NCI-H1092 treated with DMSO at 0.1 percent for 48 hours (cell line): ENCODE results near the gene ABCC2.
"Not testable (repeated sequence)": the region's sequence is repeated elsewhere in the genome, so short reads cannot be mapped to it uniquely, and the experiment has no call there.

Experiments
- DNase-seq: peaks from one replicate; lab custom pipeline; 2025; lab: John Stamatoyannopoulos, UW

Gene ABCC2

DNA sequence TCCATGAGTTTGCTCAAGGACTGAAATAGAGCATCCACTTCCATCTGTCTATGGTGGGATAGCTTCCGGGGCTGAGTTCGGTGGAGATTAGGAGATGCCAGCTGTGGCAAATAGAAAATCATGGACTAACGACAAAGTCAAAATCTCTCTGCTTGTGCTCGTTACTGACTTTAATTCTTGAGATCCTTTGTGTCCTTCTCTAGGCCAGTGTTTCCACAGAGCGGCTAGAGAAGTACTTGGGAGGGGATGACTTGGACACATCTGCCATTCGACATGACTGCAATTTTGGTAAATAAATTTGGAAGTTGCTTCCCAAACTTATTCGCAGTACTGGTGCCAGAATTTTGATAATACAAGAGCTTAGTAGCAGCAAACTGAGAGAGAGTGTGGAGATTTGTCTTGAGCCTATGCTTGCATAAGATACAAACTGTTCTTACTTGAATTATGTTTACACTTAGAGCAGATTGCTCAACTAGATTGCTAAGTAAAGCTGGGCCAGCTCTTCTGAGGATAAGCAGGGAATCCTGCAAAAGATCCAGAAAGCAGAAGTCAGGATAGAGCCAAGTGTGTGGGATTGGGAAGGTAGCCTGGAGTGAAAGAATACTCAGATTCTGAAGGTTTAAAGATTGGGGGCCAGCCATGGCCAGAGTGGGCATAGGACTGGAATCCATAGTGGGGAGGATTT is 27.6 kb downstream of the ABCC2 start:
- no peak for DNase-seq

- DNase-seq = no peak
Measured at GRCh38 chr10:99812177-99812576, 29.7 kb downstream of the ABCC2 start.

DNA sequence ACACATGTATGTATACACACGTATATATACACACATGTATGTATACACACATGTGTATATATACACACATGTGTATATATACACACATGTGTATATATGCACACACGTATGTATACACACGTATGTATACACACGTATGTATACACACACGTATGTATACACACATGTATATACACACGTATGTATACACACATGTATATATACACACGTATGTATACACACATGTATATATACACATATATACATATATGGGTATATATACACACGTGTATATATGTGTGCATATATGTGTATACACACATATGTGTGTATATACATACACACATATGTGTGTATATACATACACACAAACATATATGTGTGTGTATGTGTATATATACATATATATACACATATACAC is 31.7 kb downstream of the ABCC2 start:
- DNase-seq = no peak

DNA sequence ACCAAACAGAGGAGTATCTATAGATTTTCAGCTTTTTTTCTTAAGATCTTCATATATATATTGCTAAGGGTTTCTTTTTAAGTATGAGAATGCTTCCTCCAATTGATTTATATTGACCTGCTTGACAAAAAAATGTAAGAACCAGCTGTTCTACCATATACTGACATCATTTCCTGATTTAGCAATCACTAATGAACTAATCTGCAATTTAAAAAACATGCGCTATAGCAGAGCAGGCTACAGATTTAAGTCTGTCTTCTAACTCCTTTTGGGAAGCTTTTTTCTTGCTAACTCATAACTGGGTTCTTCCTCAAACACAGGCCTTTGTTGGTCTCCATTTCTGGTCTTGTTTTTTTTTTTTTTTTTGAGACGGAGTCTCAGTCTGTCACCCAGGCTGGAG is 33.2 kb downstream of the ABCC2 start:
- DNase-seq = no peak

DNA sequence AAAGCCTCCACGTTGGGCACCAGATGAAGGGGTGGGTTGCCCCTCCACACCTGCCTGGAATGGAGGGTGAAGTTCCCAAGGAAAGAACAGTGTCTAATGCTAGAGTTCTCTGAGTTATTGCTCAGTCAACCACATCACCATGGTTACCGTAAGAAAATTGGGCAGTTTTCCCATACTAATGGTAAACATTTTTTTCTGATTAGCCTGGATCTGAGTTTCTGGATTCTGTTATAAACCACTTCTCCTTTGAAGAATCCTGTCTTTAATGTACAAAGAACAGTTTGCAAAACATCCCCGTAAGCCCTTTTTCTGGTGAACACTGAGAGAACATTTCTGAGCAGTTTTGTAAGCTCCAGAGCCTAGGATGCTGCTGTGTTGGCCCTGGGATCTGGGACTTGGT is 45.5 kb downstream of the ABCC2 start:
- DNase-seq = no peak

DNA sequence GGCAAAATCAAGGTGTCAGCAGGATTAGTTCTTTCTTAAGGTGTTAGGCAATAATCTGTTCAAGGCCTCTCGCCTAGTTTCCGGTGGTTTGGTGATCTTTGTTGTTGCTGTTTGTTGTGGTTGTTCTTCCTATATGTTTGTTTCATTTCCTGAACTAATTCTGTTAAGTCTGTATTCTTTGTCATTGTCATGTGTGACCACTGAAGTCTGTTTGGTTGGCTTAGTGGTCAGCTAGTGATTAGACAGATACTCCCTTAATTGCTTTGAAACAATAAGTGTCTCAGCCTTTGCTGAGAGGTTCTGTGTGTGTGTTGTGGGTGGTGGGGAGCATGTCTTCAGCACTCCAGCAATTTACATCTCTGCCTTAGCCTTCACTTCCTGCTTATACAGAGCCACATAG is 46.0 kb downstream of the ABCC2 start:
- DNase-seq = no peak

- no peak for DNase-seq
Measured at GRCh38 chr10:99832439-99832838, 50.0 kb downstream of the ABCC2 start.

GRCh38 chr10:99834410-99834809 is 52.0 kb downstream of the ABCC2 start:
- no peak for DNase-seq

DNA sequence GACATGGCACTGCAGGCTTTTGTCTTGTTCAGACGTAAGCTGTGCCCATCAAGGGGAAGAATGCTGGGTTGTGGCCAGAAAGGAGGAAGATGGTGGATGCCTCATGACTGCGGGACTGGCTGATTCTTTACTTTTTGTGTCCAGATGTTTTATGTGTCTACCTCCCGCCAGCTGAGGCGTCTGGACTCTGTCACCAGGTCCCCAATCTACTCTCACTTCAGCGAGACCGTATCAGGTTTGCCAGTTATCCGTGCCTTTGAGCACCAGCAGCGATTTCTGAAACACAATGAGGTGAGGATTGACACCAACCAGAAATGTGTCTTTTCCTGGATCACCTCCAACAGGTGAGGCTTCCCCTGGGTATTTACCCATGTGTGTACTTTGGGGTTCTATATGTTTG is 53.5 kb downstream of the ABCC2 start:
- DNase-seq = no peak

DNA sequence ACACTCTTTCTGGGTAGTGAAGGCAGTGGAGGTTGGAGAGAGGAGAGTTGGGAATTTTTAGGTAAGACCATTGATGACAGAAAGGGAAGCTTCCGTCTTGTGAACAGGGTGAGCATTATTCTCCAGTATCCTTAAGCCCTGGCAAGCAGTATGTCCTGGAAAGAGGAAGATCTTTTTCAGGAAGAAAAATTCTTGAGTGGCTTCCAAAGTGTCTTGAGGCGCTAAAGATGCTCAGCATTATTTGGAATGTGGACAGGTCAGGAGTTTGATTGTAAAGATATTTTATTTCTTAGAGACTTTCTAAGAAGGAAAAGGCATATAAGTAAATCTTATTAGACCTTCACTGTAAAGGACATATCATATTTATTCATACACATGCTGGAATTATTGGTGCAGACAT is 54.3 kb downstream of the ABCC2 start:
- DNase-seq = no peak

DNA sequence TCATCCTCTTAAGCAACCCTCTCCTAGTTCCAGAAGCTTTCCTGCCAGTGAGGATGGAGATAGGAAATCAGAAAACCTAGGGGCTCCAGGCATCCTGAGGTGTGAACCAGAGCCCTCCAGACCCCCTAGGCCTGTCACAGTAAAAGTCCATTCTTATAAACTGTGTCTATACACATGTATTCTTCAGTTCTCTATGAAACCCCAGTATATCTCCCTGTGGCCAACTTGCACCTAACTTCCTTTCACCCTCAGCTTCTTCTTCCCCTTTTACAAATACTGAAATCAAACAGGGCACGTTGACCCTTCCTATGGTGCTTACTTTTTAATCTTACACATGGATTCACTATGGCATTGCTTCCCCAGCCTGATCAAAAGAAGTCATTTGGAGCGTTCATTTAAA is 58.4 kb downstream of the ABCC2 start:
- DNase-seq = not testable (repeated sequence)

GRCh38 chr10:99841746-99842145 is 59.3 kb downstream of the ABCC2 start:
- DNase-seq = no peak

DNA sequence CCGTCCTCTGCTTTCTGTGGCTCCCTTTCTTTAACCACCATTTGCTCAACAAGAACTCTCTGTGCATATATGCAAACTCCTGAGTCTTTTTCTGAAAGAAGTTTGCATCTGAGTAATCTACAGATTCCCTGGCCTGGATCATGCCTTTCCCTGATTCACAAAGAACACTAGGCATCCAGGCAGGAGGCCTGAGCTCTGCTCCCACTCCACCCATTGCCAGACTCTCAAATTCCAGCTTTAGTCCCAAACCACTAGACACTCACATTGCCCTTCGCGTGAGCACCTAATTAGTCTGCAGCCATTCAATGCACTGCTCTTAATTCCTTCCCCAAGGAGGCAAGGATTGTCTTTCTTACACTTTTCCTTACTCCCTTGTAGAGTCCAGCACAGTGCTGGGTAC is 60.9 kb downstream of the ABCC2 start:
- DNase-seq = no peak

DNA sequence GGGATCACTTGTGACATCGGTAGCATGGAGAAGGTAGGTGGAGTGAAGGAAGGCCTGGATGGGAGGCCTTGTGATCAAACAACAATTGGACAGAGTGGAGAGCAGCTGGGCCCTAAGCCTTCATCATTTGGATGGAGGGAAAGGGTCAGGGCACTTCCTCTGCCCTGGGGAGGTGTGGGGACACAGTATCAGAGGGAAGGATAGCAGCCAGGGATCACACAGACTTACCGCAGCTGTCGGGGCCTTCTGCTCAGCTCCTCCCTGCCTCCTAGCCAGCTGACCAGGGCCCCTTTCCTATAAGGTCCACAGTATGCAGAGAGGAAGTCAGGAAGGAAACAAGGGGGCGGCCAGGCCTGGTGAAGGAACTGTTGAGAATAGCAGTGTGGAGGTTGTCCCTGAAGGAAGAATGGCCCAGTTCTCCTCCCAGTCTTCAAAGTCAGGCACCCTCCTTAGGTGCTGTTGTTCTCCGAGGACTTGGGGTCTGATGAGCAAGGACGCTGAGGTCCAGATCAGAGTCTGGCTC is 62.1 kb downstream of the ABCC2 start:
- DNase-seq = no peak

- peak; percentile 44 for DNase-seq
Measured at GRCh38 chr10:99845837-99846382, 63.5 kb downstream of the ABCC2 start.

- no peak for DNase-seq
Measured at GRCh38 chr10:99849057-99849456, 66.6 kb downstream of the ABCC2 start.

DNA sequence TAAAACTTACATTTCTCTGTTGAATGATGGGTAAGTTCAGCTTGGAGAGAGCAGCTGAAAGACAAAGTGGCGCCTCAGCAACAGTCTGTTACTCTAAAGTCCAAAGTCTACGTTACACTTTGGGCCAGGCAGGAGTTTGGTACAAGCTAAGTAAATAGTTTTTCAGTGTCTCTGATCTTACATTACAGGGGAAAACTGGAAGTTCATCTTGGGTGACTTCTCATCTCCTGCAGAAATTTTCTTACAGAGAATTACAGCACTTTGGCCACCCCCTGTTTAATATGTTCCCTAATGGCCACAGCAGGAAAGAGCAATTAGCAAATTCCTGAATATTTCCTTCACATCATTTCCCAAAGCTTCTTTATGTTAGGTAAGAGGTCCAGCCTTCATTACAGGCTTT is 67.1 kb downstream of the ABCC2 start:
- DNase-seq = no peak

DNA sequence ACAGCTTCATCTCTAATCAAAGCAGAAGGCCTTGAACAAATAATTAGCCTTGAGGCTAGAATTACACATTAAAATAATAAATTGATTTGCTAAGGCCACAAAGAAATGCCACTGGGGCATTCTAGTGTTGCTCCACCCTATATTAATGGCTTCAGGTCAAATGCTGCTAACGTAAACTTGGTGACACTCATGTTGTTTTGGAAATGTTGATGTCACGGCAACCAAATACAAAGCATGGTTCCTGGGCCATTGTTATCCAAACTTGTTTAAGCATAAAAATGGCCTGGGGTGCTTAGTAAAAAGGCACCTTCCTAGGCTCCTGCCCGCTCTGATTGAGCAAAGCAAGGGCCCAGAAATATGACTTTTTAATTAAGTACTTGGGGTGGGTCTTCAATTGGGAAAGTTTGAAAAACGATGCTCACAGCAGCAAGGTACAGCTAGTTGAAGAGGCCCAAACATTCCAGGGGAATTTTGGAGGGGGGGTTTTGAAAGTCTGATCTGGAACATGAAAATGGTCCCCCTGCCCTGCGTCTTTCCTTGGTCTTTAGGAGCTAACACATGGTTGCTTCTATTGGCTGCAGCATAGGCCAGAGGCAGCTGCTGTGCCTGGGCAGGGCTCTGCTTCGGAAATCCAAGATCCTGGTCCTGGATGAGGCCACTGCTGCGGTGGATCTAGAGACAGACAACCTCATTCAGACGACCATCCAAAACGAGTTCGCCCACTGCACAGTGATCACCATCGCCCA is 67.8 kb downstream of the ABCC2 start:
- DNase-seq = no peak

DNA sequence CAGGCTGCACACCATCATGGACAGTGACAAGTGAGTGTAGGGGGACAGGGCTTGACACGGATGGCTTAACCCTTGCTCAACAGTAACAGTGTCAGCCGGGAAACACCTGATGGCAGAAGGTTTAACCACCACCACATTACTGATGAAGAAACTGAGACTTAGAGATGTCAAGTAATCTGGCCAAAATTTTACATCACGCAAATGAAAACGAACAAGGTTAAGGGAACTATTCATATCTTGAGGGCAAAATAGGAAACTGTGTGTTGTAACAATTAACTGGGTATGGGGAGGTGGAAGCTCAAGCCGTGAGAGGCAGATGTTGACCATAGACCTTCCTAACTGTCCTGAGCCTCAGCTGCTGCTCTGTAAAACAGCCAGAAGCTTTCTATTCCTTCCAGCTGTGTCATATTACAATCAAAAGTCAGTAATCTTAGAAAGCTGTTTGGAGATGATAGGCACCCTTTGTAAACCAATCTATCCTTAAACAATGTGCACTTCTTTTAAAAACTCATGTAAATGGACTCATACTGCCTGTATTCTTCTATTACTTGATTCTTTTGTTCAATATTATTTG is 68.4 kb downstream of the ABCC2 start:
- DNase-seq = no peak

- no peak for DNase-seq
Measured at GRCh38 chr10:99851825-99852224, 69.4 kb downstream of the ABCC2 start.

GRCh38 chr10:99852481-99853213 is 70.2 kb downstream of the ABCC2 start:
- DNase-seq = no peak

- no peak for DNase-seq
Measured at GRCh38 chr10:99853655-99854054, 71.2 kb downstream of the ABCC2 start.
